ENCODE measurements around the gene AUH. TPM values are rescaled to one million over a fixed set of nuclear protein-coding genes. Genes with fewer than 3 reads are reported as not detected.

The AUH gene
- total and polyA plus RNA-seq, 2 donors from 2014 or later = 31.6 to 63.5 TPM

DNA sequence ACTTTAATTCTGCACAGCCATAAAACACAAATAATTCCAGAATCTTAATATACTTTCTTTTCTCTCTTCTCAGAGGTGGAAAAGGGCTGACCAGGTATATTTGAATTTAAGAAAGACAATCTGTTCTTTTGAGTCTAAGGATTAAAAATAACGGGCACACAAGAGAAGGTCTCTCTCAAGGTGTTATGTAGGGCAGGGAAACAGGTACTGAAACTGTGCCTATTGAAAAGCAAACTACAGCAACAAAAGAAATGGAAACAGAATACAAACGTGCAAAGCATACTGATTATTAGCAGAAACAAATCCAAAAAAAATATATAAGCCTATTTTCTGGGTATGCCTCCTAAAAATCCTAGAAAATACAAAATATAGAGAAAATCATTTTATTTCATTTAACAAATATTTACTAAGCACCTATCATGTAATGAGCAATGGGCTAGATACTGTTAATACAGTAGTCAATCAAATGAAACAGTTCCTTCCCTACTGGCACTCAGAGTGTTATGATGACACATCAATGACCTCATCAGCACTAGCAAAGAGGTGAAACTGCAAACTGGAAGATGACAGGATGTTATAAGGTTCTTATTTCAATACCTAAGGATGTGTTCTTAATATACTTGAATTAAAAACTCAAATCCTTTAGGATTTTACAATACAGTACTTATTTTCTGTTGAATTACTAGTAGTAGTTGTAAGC lies 87.7 kb downstream of the AUH start:
- Histone ChIP-seq H3K4me3 (ENCODE audit: low read length in 3 of 3) (no peak overlapping the region), H3K9ac (ENCODE audit: low read length in 3 of 3) (no peak overlapping the region), H3K27me3 (ENCODE audit: control insufficient read depth, insufficient read depth, low read length) (no peaks in the 10 kb centered on the region), H3K36me3 (ENCODE audit: control insufficient read depth in 2 of 3, insufficient read depth in 3 of 3, low read length in 3 of 3) (no peaks in the 10 kb centered on the region), H3K4me1 (ENCODE audit: control insufficient read depth in 2 of 3, insufficient read depth in 2 of 3, low read depth in 1 of 3, low read length in 3 of 3) (peaks cover 0 to 8% (median 4%) of the 10 kb centered on the region in 3 donors), H3K27ac (ENCODE audit: low read depth in 2 of 2, low read length in 2 of 2) (no peak overlapping the region), H3K9me3 (ENCODE audit: control insufficient read depth in 2 of 3, insufficient read depth in 1 of 3, low read length in 3 of 3) (no peaks in the 10 kb centered on the region)
- intact Hi-C loops (cut with DNase I) = no loop called here
- no peak for DNase-seq
- peak; percentile 37 for FAIRE-seq
- TF ChIP-seq, protein P1, sequence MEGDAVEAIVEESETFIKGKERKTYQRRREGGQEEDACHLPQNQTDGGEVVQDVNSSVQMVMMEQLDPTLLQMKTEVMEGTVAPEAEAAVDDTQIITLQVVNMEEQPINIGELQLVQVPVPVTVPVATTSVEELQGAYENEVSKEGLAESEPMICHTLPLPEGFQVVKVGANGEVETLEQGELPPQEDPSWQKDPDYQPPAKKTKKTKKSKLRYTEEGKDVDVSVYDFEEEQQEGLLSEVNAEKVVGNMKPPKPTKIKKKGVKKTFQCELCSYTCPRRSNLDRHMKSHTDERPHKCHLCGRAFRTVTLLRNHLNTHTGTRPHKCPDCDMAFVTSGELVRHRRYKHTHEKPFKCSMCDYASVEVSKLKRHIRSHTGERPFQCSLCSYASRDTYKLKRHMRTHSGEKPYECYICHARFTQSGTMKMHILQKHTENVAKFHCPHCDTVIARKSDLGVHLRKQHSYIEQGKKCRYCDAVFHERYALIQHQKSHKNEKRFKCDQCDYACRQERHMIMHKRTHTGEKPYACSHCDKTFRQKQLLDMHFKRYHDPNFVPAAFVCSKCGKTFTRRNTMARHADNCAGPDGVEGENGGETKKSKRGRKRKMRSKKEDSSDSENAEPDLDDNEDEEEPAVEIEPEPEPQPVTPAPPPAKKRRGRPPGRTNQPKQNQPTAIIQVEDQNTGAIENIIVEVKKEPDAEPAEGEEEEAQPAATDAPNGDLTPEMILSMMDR (IDR thresholded peaks at IDR 0.05; ENCODE audit: borderline replicate concordance, extremely low read depth, insufficient read depth) = no peak

DNA sequence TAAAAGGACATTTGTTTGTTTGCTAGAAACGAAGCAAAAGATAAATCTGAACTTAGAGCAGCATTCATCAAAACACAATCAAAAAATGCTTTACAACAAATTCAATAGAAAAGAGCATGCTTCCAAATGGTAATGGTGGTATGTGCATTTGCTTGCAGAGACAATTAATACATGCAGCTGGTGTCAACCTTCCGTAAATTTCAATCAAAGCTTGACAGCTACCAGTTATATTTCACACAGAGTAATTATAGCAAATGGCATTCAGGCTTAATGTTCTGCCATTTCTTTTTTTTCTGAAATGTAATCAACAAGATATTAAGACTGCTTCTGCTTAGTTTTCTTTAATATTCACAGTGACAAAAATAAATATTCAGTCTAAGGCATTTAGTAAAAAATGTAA lies 90.6 kb downstream of the AUH start:
- Histone ChIP-seq H3K9ac (ENCODE audit: low read length in 3 of 3) (no peak overlapping the region), H3K27me3 (ENCODE audit: control insufficient read depth, insufficient read depth, low read length) (no peaks in the 10 kb centered on the region), H3K4me1 (ENCODE audit: control insufficient read depth in 2 of 3, insufficient read depth in 2 of 3, low read depth in 1 of 3, low read length in 3 of 3) (peaks cover 0 to 8% (median 4%) of the 10 kb centered on the region in 3 donors), H3K27ac (ENCODE audit: low read depth in 2 of 2, low read length in 2 of 2) (no peak overlapping the region), H3K9me3 (ENCODE audit: control insufficient read depth in 2 of 3, insufficient read depth in 1 of 3, low read length in 3 of 3) (no peaks in the 10 kb centered on the region), H3K36me3 (ENCODE audit: control insufficient read depth in 2 of 3, insufficient read depth in 3 of 3, low read length in 3 of 3) (no peaks in the 10 kb centered on the region), H3K4me3 (ENCODE audit: low read length in 3 of 3) (no peak overlapping the region)
- DNase-seq (no peak), FAIRE-seq (no peak)
- TF ChIP-seq, protein P1 (IDR thresholded peaks at IDR 0.05; ENCODE audit: borderline replicate concordance, extremely low read depth, insufficient read depth) = no peak
- intact Hi-C loops (cut with DNase I) = no loop called here

DNA sequence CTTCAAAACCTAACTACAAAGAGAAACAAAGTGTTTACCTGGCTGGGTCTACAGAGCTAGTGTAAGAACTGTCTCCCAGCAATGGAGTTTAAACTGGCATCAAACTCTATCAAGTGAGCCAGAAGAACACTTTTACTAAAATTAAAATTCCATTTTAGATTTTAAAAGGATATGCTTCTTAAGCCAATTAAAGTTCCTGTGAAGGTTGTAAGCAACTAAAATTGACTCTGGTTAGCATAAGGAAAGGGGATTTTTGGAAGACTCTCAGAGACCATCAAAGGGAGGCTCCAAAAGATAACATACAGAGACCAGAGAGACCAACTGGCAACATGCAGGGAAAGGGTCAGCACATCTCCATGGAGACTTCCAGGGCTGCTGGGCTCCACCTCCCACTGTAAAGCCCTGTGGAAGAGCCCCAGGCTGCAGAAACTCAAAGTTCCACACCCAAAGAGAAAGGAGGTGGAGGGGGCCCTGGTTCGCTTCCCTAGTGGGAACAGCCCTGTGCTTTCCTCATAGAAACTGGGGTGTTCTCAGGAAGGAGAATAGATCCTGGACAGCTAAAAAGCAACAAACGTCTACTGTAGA lies 91.7 kb downstream of the AUH start:
- H3K4me1 ChIP-seq (ENCODE audit: control insufficient read depth in 2 of 3, insufficient read depth in 2 of 3, low read depth in 1 of 3, low read length in 3 of 3) = peaks cover 0 to 4% (median 3%) of the 10 kb centered on the region in 3 donors
- no peak for FAIRE-seq
- DNase-seq = no peak
- H3K9me3 ChIP-seq (ENCODE audit: control insufficient read depth in 2 of 3, insufficient read depth in 1 of 3, low read length in 3 of 3) = no peaks in the 10 kb centered on the region
- H3K4me3 ChIP-seq (ENCODE audit: low read length in 3 of 3) = no peak overlapping the region
- intact Hi-C loops (cut with DNase I) = no loop called here
- H3K27ac ChIP-seq (ENCODE audit: low read depth in 2 of 2, low read length in 2 of 2) = no peak overlapping the region
- TF ChIP-seq, protein P1 (IDR thresholded peaks at IDR 0.05; ENCODE audit: borderline replicate concordance, extremely low read depth, insufficient read depth) = no peak
- H3K9ac ChIP-seq (ENCODE audit: low read length in 3 of 3) = no peak overlapping the region
- no peaks in the 10 kb centered on the region for H3K36me3 ChIP-seq (ENCODE audit: control insufficient read depth in 2 of 3, insufficient read depth in 3 of 3, low read length in 3 of 3)
- H3K27me3 ChIP-seq (ENCODE audit: control insufficient read depth, insufficient read depth, low read length) = no peaks in the 10 kb centered on the region

Data from kidney (tissue), 14 donors.